SIG-M5 treated with dmso at 0.1 percent for 504 hours (cell line): ENCODE data around the gene PCGF1.
"Not testable (repeated sequence)": the region's sequence is repeated elsewhere in the genome, so short reads cannot be mapped to it uniquely, and the experiment has no call there.

Experiments used
- DNase-seq: peaks from one replicate; lab custom pipeline; 2025; ENCODE audit not compliant: unreplicated experiment; lab: John Stamatoyannopoulos, UW

The PCGF1 gene

GRCh38 chr2:74474481-74474880 lies 33.0 kb downstream of the PCGF1 start:
- no peak for DNase-seq

DNA sequence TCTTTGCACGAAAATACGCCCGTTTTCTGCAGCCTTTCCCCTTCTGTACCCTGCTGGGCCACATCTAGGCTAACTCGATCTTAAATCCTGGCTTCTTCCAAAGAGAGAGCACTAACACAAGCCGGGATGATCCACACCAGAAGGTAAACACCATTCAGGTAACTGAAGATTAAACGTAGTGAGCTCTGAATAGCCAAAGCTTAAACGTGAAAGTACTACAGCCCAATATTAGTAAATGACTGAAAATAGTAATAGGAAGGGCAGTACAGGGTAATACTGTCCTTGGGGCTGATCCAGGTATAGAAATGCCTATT lies 34.6 kb downstream of the PCGF1 start:
- DNase-seq: no peak

GRCh38 chr2:74472086-74472944 lies 35.2 kb downstream of the PCGF1 start, which contains the start of gene MRPL53:
Gene MRPL53 (minus strand): TSS chr2:74472680. CDS start chr2:74472660, 20 bp downstream.
- peak; percentile 96 for DNase-seq

DNA sequence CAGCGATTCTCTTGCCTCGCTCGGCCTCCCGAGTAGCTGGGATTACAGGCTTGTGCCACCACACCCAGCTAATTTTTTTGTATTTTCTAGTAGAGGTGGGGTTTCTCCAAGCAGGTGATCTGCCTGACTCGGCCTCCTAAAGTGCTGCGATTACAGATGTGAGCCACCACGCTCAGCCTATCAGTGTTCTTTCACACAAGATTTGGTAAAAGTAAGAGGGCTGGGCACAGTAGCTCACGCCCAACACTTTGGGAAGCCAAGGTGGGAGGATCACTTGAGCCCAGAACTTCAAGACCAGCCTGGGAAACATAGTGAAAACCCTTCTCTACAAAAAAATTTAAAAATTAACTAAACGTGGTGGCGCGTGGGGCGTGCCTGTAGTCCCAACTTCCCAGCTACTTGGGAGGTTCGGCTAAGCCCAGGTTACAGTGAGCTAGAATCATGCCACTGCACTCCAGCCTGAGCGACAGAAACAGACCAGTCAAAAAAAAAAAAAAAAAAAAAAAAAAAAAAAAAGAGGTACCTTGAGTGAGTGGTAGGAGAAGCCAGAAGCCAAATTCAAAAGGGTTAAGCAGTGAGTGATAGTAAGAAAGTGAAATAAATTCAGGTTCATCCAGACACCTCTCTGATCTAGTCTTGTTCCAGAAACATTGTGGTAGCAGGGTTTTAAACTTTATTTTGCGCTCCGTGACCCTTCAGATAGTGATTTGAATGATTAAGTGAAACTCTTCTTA lies 36.0 kb downstream of the PCGF1 start:
- peak; percentile 54 for DNase-seq

- DNase-seq: not testable (repeated sequence)
Measured at GRCh38 chr2:74470742-74471141, 36.8 kb downstream of the PCGF1 start.

DNA sequence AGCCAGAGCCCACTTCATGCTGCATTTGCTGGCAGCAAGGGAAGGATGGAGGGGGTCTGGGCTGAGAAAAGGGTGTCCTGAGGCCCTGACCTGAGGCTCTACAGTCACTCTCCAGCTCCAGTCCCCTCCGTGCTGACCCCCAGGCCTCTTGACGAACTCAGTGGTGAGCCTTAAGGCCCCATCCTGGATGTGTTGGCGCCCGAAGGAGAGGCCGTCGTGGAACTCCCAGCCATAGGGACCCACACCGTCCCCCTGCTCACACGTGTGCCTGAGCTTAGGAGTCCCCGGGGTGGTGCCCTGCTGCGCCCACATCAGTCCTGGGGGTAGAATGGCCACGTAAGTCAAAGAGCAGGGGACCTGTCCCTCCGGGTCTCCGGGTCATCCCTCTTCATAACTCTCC lies 43.1 kb downstream of the PCGF1 start:
- no peak for DNase-seq

GRCh38 chr2:74462786-74463105 lies 44.7 kb downstream of the PCGF1 start:
- DNase-seq: no peak

- no peak for DNase-seq
Measured at GRCh38 chr2:74462054-74462785, 45.3 kb downstream of the PCGF1 start.

GRCh38 chr2:74461187-74462053 lies 46.1 kb downstream of the PCGF1 start:
- no peak for DNase-seq

- not testable (repeated sequence) for DNase-seq
Measured at GRCh38 chr2:74460187-74460586, 47.3 kb downstream of the PCGF1 start.

- DNase-seq: not testable (repeated sequence)
Measured at GRCh38 chr2:74459503-74460118, 47.9 kb downstream of the PCGF1 start.

- no peak for DNase-seq
Measured at GRCh38 chr2:74458938-74459363, 48.5 kb downstream of the PCGF1 start.

DNA sequence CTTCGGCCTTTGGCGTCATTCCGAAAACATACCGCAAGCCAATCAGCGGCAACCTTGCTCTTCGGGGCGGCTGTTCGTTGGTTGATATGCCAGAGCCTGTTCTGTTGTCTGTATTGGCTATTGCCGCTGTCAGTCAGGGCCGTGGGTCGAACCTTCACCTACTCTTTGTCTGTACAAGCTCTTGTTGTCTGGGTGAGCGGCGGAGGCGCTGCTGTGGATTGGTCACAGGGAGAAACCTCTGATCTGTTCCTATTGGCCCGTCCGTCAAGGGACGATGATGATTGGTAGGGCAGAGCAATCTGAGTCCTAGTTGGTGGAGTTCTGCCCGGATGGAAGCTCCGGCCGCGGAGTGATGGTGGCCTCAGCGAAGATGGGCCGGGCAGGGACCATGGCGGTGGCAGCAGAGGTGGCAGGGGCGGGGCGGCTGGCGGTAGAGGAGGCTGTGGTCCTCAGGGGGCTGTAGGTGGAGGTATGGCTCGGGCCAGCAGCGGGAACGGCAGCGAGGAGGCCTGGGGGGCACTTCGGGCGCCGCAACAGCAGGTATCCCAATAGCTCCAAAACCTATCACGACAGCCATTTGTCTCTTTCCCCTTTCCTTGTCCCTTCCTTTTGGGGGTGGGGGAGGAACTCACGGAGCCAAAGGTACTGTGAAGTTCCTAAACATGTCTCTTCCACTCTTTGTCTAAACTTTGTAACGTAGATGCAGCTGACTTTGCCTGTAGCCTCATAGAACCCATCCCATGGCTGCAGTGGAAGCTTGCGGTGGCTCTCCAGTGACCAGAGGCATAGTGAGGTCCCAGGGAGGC lies 49.2 kb downstream of the PCGF1 start, which contains the start of gene WBP1:
Gene WBP1, plus strand, starts transcription at position 307 of the 806 bp plus-strand sequence. Its CDS starts 165 bp downstream, at position 472.
- peak; percentile 100 for DNase-seq

DNA sequence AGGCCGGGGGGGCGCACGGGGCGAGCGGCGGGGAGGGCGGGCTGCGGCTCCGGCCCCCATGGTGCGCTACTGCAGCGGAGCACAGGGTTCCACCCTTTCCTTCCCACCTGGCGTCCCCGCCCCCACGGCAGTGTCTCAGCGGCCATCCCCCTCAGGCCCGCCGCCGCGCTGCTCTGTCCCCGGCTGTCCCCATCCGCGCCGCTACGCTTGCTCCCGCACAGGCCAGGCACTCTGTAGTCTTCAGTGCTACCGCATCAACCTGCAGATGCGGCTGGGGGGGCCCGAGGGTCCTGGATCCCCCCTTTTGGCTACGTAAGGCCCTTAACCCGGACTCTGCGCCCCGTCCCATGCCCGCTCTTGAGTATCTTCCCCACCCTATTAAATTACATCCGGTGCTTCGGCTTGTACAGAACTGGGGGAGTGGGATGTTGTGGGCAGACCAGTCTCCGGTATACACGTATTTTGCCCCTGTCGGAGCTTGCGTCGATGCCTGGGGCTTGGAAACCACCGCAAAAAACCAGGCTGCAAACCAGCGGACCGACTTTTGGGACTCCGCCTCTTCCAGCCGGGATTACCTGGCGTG lies 49.9 kb downstream of the PCGF1 start:
- DNase-seq: peak; percentile 68

- DNase-seq: no peak
Measured at GRCh38 chr2:74457129-74457548, 50.4 kb downstream of the PCGF1 start.
